GM10266 (cell line): ENCODE results near the gene TLCD3B.

Experiments
- DNase-seq: peaks from one replicate; pipeline ENCODE4 v3.0.0; 2012; ENCODE audit errors: extremely low spot score
- TF ChIP-seq, protein P1 (sequence below): IDR thresholded peaks from 2 replicates; pipeline ENCODE4 v1.5.1; 2012; ENCODE audit warnings: mild to moderate bottlenecking, low read depth; ENCODE audit not compliant: control insufficient read depth, insufficient read depth; ENCODE audit errors: missing control alignments

TLCD3B gene

DNA sequence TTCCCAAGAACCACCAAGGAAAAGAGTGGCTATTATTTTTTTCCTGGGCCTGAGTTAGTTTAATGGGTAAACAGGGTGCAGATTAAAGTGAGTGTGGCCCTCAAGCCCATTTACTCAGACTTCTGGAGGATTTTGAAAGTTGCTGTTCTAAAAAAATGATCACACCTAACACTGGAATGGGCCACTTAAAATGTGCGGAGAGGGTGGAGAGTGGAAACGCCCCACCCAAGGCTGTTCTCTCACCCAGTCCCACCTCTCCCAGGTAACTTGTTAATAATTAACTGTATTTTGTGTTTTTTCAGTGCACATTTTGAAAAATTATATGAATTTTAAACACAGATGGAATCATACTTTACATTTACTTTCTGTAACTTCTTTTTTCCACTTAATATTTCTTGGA lies 41.0 kb downstream of the TLCD3B start:
- TF ChIP-seq, protein P1, sequence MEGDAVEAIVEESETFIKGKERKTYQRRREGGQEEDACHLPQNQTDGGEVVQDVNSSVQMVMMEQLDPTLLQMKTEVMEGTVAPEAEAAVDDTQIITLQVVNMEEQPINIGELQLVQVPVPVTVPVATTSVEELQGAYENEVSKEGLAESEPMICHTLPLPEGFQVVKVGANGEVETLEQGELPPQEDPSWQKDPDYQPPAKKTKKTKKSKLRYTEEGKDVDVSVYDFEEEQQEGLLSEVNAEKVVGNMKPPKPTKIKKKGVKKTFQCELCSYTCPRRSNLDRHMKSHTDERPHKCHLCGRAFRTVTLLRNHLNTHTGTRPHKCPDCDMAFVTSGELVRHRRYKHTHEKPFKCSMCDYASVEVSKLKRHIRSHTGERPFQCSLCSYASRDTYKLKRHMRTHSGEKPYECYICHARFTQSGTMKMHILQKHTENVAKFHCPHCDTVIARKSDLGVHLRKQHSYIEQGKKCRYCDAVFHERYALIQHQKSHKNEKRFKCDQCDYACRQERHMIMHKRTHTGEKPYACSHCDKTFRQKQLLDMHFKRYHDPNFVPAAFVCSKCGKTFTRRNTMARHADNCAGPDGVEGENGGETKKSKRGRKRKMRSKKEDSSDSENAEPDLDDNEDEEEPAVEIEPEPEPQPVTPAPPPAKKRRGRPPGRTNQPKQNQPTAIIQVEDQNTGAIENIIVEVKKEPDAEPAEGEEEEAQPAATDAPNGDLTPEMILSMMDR, result no peak
- DNase-seq, result no peak

DNA sequence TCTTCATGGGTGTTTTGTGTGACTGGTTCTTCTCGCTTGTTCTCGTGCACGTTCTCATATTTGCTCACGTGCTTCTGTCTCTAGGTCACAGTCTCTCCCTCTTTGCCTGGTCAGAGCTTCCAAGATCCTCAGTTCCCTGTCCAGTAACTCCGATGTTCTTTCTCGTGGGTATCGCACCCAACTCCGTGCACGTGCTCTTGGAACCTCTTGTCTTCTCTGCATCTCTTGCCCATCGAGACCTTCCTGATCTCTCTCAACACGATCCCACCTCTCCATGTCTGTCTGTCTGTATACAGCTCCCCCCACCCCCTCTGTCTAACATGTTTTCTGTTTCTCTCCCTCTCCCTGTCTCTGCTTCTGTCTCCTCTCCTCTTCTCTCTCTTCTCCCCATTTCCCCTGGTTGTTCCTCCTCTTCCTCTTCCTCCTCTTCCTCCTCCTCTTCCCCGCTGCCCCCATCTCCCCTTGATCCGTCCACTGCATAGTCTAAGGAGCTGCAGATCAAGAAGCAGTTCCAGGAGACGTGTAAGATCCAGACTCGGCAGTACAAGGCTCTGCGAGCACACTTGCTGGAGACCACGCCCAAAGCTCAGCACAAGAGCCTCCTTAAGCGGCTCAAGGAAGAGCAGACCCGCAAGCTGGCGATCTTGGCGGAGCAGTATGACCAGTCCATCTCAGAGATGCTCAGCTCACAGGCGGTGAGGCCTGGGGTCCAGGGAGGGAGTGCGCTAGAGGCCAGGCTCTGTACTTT lies 41.8 kb downstream of the TLCD3B start:
- TF ChIP-seq, protein P1, result no peak
- no peak for DNase-seq

DNA sequence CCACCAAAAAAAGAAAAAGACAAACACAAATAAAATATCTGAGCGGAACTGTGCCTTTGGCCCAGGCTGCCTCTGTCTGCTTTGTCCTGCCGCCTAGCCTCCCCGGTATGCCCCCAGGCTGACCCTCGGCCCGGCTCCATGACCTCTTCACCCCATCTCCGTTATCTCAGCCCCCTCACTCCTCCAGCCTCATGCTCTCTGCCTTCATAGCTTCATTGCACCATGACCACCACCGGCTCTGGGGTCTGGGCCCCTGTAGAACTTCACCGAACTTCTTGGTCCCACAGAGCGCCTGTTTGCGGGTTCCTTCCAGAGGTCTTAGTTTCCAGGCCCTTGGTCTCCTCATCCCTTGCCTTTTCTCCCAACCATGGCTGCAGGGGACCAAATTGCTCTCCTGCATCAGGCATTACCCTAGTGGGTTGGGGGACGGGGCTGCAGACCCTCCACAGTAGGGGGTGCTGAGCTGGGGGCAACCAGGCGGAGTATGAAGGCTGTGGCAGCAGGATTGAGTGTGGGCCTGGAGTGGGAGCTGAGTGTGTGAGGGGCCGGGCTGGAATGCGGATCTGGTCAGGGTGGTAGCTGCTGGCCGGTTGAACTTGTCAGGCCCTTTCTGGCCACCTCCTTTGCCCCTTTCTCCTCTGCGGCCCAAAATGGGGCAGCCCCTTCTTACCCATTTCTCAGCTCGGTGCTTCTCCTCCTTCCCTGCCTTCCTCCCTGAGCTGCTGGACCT lies 42.6 kb downstream of the TLCD3B start:
- TF ChIP-seq, protein P1, result no peak
- no peak for DNase-seq

DNA sequence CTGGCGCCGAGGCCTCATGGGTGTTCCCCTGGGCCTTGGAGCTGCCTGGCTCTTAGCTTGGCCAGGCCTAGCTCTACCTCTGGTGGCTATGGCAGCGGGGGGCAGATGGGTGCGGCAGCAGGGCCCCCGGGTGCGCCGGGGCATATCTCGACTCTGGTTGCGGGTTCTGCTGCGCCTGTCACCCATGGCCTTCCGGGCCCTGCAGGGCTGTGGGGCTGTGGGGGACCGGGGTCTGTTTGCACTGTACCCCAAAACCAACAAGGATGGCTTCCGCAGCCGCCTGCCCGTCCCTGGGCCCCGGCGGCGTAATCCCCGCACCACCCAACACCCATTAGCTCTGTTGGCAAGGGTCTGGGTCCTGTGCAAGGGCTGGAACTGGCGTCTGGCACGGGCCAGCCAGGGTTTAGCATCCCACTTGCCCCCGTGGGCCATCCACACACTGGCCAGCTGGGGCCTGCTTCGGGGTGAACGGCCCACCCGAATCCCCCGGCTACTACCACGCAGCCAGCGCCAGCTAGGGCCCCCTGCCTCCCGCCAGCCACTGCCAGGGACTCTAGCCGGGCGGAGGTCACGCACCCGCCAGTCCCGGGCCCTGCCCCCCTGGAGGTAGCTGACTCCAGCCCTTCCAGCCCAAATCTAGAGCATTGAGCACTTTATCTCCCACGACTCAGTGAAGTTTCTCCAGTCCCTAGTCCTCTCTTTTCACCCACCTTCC lies 43.5 kb downstream of the TLCD3B start:
- DNase-seq, result no peak
- TF ChIP-seq, protein P1, result no peak

- DNase-seq, result no peak
- TF ChIP-seq, protein P1, result no peak
Observed at GRCh38 chr16:29986931-29987330, 44.1 kb downstream of the TLCD3B start.

- no peak for DNase-seq
- TF ChIP-seq, protein P1, result no peak
Observed at GRCh38 chr16:29986231-29986630, 44.8 kb downstream of the TLCD3B start.
